Fibroblast of villous mesenchyme (primary cell): ENCODE results near the gene BCR. TPM values are rescaled to one million over a fixed set of nuclear protein-coding genes. Genes with fewer than 3 reads are reported as not detected.

Source experiments
- DNase-seq: peaks from one replicate; pipeline ENCODE4 v3.0.0-alpha.2; 2010; ENCODE audit warnings: low read depth
- H3K4me3 ChIP-seq: 2 replicates; pipeline ENCODE4 v1.5.1; 2011; ENCODE audit warnings: low read depth, mild to moderate bottlenecking, low read length
- total RNA-seq: library from RNA; depleted of rRNA; stranded (reverse); fragments of >200 nt; gene quantifications from 2 replicates; pipeline ENCODE4 v1.2.3, GENCODE V29; 2012
- TF ChIP-seq, protein P1 (sequence below): IDR thresholded peaks from 2 replicates; pipeline ENCODE4 v1.5.1; 2012; ENCODE audit warnings: low read depth, mild to moderate bottlenecking, low read length; ENCODE audit not compliant: insufficient read depth

The BCR gene
- total RNA-seq, 1 donor, result 36.7 TPM

DNA sequence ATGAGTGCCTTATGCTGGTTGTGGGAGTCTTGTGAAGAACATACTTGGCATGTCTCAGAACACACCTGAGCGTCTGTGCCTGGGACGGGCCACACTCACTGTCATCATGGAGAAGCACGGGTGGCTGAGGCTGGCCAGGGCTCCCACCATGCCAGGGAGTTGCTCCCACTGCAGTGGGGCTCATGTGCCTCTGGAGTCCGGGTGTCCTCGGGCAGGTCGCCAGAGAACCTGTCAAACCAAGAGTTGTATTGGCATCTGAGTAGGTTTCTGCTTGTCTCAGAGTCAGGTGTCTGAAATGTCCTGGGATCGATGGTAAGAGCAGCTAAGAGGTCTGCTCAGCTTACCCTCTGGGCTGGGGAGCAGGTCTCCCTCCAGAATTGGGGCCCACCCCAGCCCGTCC lies 92.1 kb downstream of the BCR start:
- no peak overlapping the region for H3K4me3 ChIP-seq
- DNase-seq, result no peak
- TF ChIP-seq, protein P1, sequence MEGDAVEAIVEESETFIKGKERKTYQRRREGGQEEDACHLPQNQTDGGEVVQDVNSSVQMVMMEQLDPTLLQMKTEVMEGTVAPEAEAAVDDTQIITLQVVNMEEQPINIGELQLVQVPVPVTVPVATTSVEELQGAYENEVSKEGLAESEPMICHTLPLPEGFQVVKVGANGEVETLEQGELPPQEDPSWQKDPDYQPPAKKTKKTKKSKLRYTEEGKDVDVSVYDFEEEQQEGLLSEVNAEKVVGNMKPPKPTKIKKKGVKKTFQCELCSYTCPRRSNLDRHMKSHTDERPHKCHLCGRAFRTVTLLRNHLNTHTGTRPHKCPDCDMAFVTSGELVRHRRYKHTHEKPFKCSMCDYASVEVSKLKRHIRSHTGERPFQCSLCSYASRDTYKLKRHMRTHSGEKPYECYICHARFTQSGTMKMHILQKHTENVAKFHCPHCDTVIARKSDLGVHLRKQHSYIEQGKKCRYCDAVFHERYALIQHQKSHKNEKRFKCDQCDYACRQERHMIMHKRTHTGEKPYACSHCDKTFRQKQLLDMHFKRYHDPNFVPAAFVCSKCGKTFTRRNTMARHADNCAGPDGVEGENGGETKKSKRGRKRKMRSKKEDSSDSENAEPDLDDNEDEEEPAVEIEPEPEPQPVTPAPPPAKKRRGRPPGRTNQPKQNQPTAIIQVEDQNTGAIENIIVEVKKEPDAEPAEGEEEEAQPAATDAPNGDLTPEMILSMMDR, result no peak

DNA sequence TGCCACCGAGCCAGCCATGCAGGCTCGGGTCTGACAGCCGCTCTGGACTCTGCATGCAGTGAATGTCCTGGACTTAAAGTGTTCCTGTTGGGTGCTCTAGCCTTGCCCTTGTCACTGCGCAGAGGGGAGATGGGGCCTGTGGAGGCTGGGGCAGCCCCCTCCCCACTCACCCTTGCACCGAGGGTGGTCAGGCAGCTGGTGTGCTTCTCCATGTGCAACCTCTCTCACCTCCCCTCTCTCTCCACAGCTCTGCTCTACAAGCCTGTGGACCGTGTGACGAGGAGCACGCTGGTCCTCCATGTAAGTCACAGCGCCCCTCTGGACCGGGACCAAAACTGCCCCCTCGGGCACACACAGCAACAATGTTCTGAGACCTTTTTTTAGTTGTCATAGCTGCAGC lies 92.5 kb downstream of the BCR start:
- TF ChIP-seq, protein P1, result no peak
- H3K4me3 ChIP-seq, result no peak overlapping the region
- no peak for DNase-seq

DNA sequence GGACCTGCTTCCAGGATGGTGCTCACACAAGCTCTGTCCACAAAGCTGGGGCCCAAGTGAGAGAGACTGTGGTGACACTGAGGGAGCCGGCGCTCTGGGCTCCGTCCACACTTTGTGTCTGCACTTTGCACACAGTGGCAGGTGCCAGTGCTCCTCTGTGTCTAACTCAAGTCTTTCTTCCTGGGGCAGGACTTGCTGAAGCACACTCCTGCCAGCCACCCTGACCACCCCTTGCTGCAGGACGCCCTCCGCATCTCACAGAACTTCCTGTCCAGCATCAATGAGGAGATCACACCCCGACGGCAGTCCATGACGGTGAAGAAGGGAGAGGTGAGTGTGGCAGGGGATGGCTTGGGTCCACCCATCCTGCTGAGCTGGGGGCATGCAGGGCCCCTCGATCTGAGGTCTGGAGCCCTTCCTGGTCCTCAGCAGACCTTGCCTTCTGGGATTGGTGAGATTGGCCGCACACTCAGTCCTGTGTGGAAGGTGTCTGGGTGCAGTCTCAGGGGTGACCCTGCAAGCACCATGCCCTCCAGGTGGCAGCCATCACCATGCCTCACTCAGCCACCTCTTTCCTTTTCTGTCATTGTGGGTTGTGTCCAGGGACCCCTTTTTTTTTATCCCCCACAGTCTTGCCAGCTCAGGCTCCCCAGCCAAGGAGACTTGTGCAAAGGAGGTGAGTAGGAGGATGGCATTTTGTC lies 93.3 kb downstream of the BCR start:
- DNase-seq, result no peak
- H3K4me3 ChIP-seq, result no peak overlapping the region
- TF ChIP-seq, protein P1, result no peak

DNA sequence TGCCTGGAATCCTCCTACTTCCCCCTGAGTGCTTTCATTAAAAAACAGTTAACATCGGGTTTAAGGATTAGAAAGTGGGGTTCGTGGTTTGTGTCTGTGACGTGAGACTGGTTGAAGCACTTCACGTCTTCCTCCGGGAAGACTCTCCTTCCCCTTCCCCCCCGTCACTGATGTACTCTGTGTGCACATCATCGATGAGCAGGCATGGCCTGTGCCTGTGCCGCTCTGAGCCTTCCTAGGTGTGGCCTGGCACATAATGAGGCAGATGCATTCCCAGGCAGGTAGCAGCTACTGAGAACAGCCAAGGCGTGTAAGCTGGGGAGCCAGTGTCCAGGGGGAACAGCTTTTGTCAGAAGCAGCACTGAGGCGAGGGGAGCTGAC lies 93.8 kb downstream of the BCR start:
- no peak for DNase-seq
- no peak overlapping the region for H3K4me3 ChIP-seq
- TF ChIP-seq, protein P1, result no peak

DNA sequence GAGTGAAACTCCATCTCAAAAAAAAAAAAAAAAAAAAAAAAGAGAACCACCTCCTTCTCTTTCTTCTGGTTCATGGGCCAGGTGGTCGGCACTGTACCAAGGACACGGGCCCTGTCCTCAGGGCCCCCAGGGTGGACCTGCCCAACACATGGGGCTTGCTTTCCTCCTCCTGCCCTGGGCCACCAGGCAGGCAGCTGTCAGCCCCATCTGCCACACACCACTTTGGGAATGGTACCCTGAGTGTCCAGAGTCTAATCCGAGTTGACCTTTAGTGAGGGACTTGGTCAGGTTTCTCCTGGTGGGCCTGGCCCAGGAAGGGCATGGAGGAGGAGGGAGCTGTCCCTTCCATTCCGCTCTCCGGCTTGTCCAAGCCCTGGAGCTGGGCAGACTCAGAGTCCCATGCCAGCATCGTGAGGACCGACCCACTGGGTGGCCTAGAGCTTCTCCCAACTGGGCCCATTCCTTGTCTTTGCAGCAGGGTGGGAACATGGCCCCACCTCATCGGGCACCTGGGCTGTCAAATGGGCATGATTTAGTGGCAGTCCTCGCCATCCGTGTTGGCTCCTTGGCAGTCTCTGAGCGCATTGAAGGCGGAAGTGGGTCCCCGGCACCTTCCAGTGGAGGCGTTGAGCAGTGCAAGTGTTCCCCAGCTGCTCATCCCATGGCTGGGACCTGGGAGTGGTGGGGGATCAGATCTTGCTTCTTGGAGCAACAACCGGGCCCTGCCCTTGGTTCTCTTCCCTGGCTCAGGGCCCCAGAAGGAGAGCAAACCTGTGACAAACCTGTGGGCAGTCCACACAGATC lies 94.8 kb downstream of the BCR start:
- no peak for DNase-seq
- no peak overlapping the region for H3K4me3 ChIP-seq
- TF ChIP-seq, protein P1, result no peak

DNA sequence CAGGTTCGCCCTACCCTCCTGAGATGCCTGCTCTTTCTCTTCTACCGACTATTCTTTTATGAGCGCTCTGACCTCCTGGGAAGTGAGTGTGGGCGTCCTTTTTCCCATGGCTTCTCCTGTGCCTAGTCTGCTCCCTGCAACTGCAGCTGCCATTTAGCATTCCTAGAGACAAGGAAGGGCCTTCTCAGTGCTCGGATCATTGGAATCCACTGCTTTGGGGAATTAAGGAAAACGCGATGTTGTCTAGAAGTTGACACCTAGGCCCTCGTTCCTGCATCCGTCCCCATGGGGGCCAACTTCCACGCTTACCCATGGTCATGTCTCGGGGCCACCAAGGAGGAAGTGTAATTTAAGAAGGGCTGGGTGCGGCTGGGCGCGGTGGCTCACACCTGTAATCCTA lies 95.4 kb downstream of the BCR start:
- DNase-seq, result no peak
- no peak overlapping the region for H3K4me3 ChIP-seq
- TF ChIP-seq, protein P1, result no peak
